Measurements from ENCODE around the gene NLRP2B. TPM values are rescaled to one million over a fixed set of nuclear protein-coding genes. Genes with fewer than 3 reads are reported as not detected.
A peak's percentile ranks its signal among the peaks of the same experiment; 100 is the strongest.

NLRP2B gene
- total RNA-seq, 1 donor from 2014 or later, result not detected

- no peaks in the 10 kb centered on the region for H3K36me3 ChIP-seq (ENCODE audit: insufficient read depth, low read length)
- no peak overlapping the region for H3K9ac ChIP-seq (ENCODE audit: low read length)
- no peak overlapping the region for H3K4me3 Mint-ChIP-seq (ENCODE audit: unreplicated experiment)
- no peak overlapping the region for H3K27ac ChIP-seq (ENCODE audit: low read depth, low read length)
- no peak overlapping the region for H3K4me3 ChIP-seq (ENCODE audit: insufficient read depth, low read depth, low read length)
- TF ChIP-seq EZH2 (IDR thresholded peaks at IDR 0.05; ENCODE audit: insufficient read depth, low read length) (no peak), CTCF (IDR thresholded peaks at IDR 0.05; ENCODE audit: insufficient read depth, low read depth, low read length) (no peak)
- H4K20me1 ChIP-seq (ENCODE audit: insufficient read depth, low read length), result no peaks in the 10 kb centered on the region
- no peaks in the 10 kb centered on the region for H3K9me3 ChIP-seq (ENCODE audit: insufficient read depth, low read depth, low read length)
- H3K9me3 Mint-ChIP-seq (ENCODE audit: unreplicated experiment), result no peaks in the 10 kb centered on the region
- H3K4me1 ChIP-seq (ENCODE audit: insufficient read depth, low read length), result no peaks in the 10 kb centered on the region
- no peak overlapping the region for H3K4me2 ChIP-seq (ENCODE audit: low read length)
- no peaks in the 10 kb centered on the region for H3K27me3 Mint-ChIP-seq (ENCODE audit: low read depth, unreplicated experiment)
- no peaks in the 10 kb centered on the region for H3K27me3 ChIP-seq (ENCODE audit: insufficient read depth, low read length)
- no peak for DNase-seq (ENCODE audit: low read depth)
- no peaks in the 10 kb centered on the region for H3K36me3 Mint-ChIP-seq (ENCODE audit: low read depth, unreplicated experiment)
- no peak for FAIRE-seq
- no peaks in the 10 kb centered on the region for H3K79me2 ChIP-seq (ENCODE audit: insufficient read depth, low read length)
- H3K4me1 Mint-ChIP-seq (ENCODE audit: low read depth, unreplicated experiment), result no peaks in the 10 kb centered on the region
- H2AFZ ChIP-seq (ENCODE audit: low read depth, low read length), result no peak overlapping the region
- no peak overlapping the region for H3K27ac Mint-ChIP-seq (ENCODE audit: unreplicated experiment)
Observed at GRCh38 chrX:57655065-57655464, 25.0 kb downstream of the NLRP2B start.

- H3K27me3 Mint-ChIP-seq (ENCODE audit: low read depth, unreplicated experiment), result no peaks in the 10 kb centered on the region
- H3K9me3 Mint-ChIP-seq (ENCODE audit: unreplicated experiment), result no peaks in the 10 kb centered on the region
- no peaks in the 10 kb centered on the region for H3K36me3 ChIP-seq (ENCODE audit: insufficient read depth, low read length)
- no peak overlapping the region for H3K4me2 ChIP-seq (ENCODE audit: low read length)
- no peak for TF ChIP-seq CTCF (IDR thresholded peaks at IDR 0.05; ENCODE audit: insufficient read depth, low read depth, low read length)
- TF ChIP-seq EZH2 (IDR thresholded peaks at IDR 0.05; ENCODE audit: insufficient read depth, low read length), result no peak
- H3K9ac ChIP-seq (ENCODE audit: low read length), result no peak overlapping the region
- no peaks in the 10 kb centered on the region for H3K9me3 ChIP-seq (ENCODE audit: insufficient read depth, low read depth, low read length)
- H3K4me1 Mint-ChIP-seq (ENCODE audit: low read depth, unreplicated experiment), result no peaks in the 10 kb centered on the region
- H3K27me3 ChIP-seq (ENCODE audit: insufficient read depth, low read length), result no peaks in the 10 kb centered on the region
- no peak overlapping the region for H3K27ac ChIP-seq (ENCODE audit: low read depth, low read length)
- no peaks in the 10 kb centered on the region for H3K4me1 ChIP-seq (ENCODE audit: insufficient read depth, low read length)
- no peak overlapping the region for H3K4me3 ChIP-seq (ENCODE audit: insufficient read depth, low read depth, low read length)
- no peaks in the 10 kb centered on the region for H4K20me1 ChIP-seq (ENCODE audit: insufficient read depth, low read length)
- H3K4me3 Mint-ChIP-seq (ENCODE audit: unreplicated experiment), result no peak overlapping the region
- H3K79me2 ChIP-seq (ENCODE audit: insufficient read depth, low read length), result no peaks in the 10 kb centered on the region
- no peak for FAIRE-seq
- H2AFZ ChIP-seq (ENCODE audit: low read depth, low read length), result no peak overlapping the region
- no peaks in the 10 kb centered on the region for H3K36me3 Mint-ChIP-seq (ENCODE audit: low read depth, unreplicated experiment)
- no peak for DNase-seq (ENCODE audit: low read depth)
- H3K27ac Mint-ChIP-seq (ENCODE audit: unreplicated experiment), result no peak overlapping the region
Observed at GRCh38 chrX:57652705-57653104, 27.4 kb downstream of the NLRP2B start.

GRCh38 chrX:57651169-57651919 lies 28.7 kb downstream of the NLRP2B start:
- Mint-ChIP-seq H3K27ac (ENCODE audit: unreplicated experiment) (no peak overlapping the region), H3K9me3 (ENCODE audit: unreplicated experiment) (no peaks in the 10 kb centered on the region), H3K36me3 (ENCODE audit: low read depth, unreplicated experiment) (no peaks in the 10 kb centered on the region), H3K4me1 (ENCODE audit: low read depth, unreplicated experiment) (no peaks in the 10 kb centered on the region), H3K27me3 (ENCODE audit: low read depth, unreplicated experiment) (no peaks in the 10 kb centered on the region), H3K4me3 (ENCODE audit: unreplicated experiment) (no peak overlapping the region)
- no peak overlapping the region for H3K27ac ChIP-seq (ENCODE audit: low read depth, low read length)
- peak; percentile 95 for FAIRE-seq
- no peaks in the 10 kb centered on the region for H3K4me1 ChIP-seq (ENCODE audit: insufficient read depth, low read length)
- H2AFZ ChIP-seq (ENCODE audit: low read depth, low read length), result no peak overlapping the region
- H4K20me1 ChIP-seq (ENCODE audit: insufficient read depth, low read length), result no peaks in the 10 kb centered on the region
- H3K36me3 ChIP-seq (ENCODE audit: insufficient read depth, low read length), result no peaks in the 10 kb centered on the region
- H3K9me3 ChIP-seq (ENCODE audit: insufficient read depth, low read depth, low read length), result no peaks in the 10 kb centered on the region
- H3K9ac ChIP-seq (ENCODE audit: low read length), result no peak overlapping the region
- DNase-seq (ENCODE audit: low read depth), result no peak
- H3K4me2 ChIP-seq (ENCODE audit: low read length), result no peak overlapping the region
- no peak overlapping the region for H3K4me3 ChIP-seq (ENCODE audit: insufficient read depth, low read depth, low read length)
- H3K27me3 ChIP-seq (ENCODE audit: insufficient read depth, low read length), result no peaks in the 10 kb centered on the region
- no peaks in the 10 kb centered on the region for H3K79me2 ChIP-seq (ENCODE audit: insufficient read depth, low read length)
- no peak for TF ChIP-seq EZH2 (IDR thresholded peaks at IDR 0.05; ENCODE audit: insufficient read depth, low read length)
- TF ChIP-seq CTCF (IDR thresholded peaks at IDR 0.05; ENCODE audit: insufficient read depth, low read depth, low read length), result no peak

All from astrocyte (in vitro differentiated cells and primary cell).